Measurements from ENCODE around the gene WDR82.

WDR82 gene

DNA sequence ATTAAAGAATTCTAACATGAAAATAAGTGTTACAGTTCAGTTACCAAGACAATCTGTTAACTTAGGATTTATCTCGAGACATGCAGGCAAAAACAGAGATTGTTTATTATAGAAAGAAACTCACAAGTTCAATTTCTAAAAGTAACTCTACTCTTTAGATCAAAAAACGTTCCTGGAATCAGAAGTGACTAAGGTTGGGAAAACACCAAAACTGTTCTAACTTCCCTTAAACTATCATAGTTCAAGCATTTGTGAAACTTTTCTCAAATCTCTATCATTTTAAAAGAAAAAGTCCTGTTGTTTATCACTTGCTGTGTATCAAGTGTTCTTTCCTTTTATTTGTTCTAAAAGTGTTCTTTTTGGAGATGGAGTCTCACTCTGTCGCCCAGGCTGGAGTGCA lies 8.7 kb downstream of the WDR82 start:
- TF ChIP-seq SPI1 (IDR thresholded peaks at IDR 0.05; ENCODE audit: borderline replicate concordance, low read depth) (no peak), POLR2AphosphoS5 (IDR thresholded peaks at IDR 0.05; ENCODE audit: low read depth) (no peak), GABPA (IDR thresholded peaks at IDR 0.05; ENCODE audit: low read depth) (no peak)
- TF ChIP-seq, protein P1, sequence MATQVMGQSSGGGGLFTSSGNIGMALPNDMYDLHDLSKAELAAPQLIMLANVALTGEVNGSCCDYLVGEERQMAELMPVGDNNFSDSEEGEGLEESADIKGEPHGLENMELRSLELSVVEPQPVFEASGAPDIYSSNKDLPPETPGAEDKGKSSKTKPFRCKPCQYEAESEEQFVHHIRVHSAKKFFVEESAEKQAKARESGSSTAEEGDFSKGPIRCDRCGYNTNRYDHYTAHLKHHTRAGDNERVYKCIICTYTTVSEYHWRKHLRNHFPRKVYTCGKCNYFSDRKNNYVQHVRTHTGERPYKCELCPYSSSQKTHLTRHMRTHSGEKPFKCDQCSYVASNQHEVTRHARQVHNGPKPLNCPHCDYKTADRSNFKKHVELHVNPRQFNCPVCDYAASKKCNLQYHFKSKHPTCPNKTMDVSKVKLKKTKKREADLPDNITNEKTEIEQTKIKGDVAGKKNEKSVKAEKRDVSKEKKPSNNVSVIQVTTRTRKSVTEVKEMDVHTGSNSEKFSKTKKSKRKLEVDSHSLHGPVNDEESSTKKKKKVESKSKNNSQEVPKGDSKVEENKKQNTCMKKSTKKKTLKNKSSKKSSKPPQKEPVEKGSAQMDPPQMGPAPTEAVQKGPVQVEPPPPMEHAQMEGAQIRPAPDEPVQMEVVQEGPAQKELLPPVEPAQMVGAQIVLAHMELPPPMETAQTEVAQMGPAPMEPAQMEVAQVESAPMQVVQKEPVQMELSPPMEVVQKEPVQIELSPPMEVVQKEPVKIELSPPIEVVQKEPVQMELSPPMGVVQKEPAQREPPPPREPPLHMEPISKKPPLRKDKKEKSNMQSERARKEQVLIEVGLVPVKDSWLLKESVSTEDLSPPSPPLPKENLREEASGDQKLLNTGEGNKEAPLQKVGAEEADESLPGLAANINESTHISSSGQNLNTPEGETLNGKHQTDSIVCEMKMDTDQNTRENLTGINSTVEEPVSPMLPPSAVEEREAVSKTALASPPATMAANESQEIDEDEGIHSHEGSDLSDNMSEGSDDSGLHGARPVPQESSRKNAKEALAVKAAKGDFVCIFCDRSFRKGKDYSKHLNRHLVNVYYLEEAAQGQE (IDR thresholded peaks at IDR 0.05; ENCODE audit: insufficient replicate concordance, low read depth) = no peak
- TF ChIP-seq, protein P2, sequence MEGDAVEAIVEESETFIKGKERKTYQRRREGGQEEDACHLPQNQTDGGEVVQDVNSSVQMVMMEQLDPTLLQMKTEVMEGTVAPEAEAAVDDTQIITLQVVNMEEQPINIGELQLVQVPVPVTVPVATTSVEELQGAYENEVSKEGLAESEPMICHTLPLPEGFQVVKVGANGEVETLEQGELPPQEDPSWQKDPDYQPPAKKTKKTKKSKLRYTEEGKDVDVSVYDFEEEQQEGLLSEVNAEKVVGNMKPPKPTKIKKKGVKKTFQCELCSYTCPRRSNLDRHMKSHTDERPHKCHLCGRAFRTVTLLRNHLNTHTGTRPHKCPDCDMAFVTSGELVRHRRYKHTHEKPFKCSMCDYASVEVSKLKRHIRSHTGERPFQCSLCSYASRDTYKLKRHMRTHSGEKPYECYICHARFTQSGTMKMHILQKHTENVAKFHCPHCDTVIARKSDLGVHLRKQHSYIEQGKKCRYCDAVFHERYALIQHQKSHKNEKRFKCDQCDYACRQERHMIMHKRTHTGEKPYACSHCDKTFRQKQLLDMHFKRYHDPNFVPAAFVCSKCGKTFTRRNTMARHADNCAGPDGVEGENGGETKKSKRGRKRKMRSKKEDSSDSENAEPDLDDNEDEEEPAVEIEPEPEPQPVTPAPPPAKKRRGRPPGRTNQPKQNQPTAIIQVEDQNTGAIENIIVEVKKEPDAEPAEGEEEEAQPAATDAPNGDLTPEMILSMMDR (IDR thresholded peaks at IDR 0.05; ENCODE audit: insufficient read depth, low read length) = no peak
- H3K4me3 ChIP-seq (replicated peaks; ENCODE audit: insufficient read depth, low read length) = no peak overlapping the region
- H3K27ac ChIP-seq (replicated peaks) = peak overlapping the region; percentile 44
- DNase-seq (ENCODE audit: low read depth in 1 of 2, low spot score in 1 of 2) = no peak
- H3K27me3 ChIP-seq (ENCODE audit: insufficient read depth, poor library complexity, severe bottlenecking) = no peaks in the 10 kb centered on the region

DNA sequence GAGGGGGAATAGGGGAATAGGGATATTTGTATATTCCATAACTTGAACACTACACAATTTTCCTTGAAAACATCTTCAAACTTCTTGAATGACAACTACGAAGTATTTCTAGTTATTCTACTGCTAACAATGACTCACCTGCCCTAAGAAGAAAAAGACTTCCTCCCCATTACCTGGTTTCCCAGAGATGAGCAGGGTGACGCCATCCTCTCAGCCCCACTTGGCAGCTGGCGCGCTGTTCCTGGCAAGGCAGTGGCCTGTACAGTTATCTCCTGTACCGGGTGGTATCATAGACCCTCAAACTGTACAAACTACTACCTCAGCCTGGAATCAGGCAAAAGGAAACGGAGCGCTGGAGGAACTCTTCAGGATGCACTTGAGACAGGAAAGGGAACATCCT lies 10.4 kb downstream of the WDR82 start:
- Histone ChIP-seq H3K27me3 (ENCODE audit: insufficient read depth, poor library complexity, severe bottlenecking) (no peaks in the 10 kb centered on the region), H3K27ac (replicated peaks) (no peak overlapping the region), H3K4me3 (replicated peaks; ENCODE audit: insufficient read depth, low read length) (no peak overlapping the region)
- no peak for DNase-seq (ENCODE audit: low read depth in 1 of 2, low spot score in 1 of 2)
- TF ChIP-seq, protein P1 (IDR thresholded peaks at IDR 0.05; ENCODE audit: insufficient replicate concordance, low read depth) = no peak
- TF ChIP-seq POLR2AphosphoS5 (IDR thresholded peaks at IDR 0.05; ENCODE audit: low read depth) (no peak), GABPA (IDR thresholded peaks at IDR 0.05; ENCODE audit: low read depth) (no peak), SPI1 (IDR thresholded peaks at IDR 0.05; ENCODE audit: borderline replicate concordance, low read depth) (no peak)
- TF ChIP-seq, protein P2 (IDR thresholded peaks at IDR 0.05; ENCODE audit: insufficient read depth, low read length) = no peak

DNA sequence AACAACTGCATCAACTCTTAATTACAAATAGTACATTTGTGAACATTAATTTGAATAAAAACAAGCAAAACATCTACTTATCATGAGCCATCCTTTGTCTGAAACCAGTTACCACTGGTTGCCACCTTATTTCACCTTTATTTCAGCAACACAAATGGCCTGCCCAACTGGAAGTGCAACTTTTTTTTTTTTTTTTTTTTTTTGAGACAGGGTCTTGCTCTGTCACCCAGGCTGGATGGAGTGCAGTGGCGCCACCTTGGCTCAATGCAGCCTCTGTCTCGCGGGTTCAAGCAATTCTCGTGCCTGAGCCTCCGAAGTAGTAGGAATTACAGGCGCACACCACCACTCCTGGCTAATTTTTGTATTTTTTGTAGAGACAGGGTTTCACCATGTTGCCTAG lies 13.1 kb downstream of the WDR82 start:
- TF ChIP-seq POLR2AphosphoS5 (IDR thresholded peaks at IDR 0.05; ENCODE audit: low read depth) = no peak
- no peak for TF ChIP-seq GABPA (IDR thresholded peaks at IDR 0.05; ENCODE audit: low read depth)
- TF ChIP-seq SPI1 (IDR thresholded peaks at IDR 0.05; ENCODE audit: borderline replicate concordance, low read depth) = no peak
- TF ChIP-seq, protein P1 (IDR thresholded peaks at IDR 0.05; ENCODE audit: insufficient replicate concordance, low read depth) = no peak
- TF ChIP-seq, protein P2 (IDR thresholded peaks at IDR 0.05; ENCODE audit: insufficient read depth, low read length) = no peak
- Histone ChIP-seq H3K27me3 (ENCODE audit: insufficient read depth, poor library complexity, severe bottlenecking) (no peaks in the 10 kb centered on the region), H3K27ac (replicated peaks) (no peak overlapping the region), H3K4me3 (replicated peaks; ENCODE audit: insufficient read depth, low read length) (no peak overlapping the region)
- no peak for DNase-seq (ENCODE audit: low read depth in 1 of 2, low spot score in 1 of 2)
